ENCODE data around the gene BYSL.

Gene BYSL

GRCh38 chr6:41931792-41932191, 10.5 kb downstream of the BYSL start:
- DNase-seq (ENCODE audit: low read depth): no peak
- TF ChIP-seq CTCF (IDR thresholded peaks at IDR 0.05; ENCODE audit: control insufficient read depth, extremely low read depth, insufficient read depth): no peak
- H3K4me3 ChIP-seq (ENCODE audit: low read depth, low read length): no peak overlapping the region

GRCh38 chr6:41932378-41932777, 11.1 kb downstream of the BYSL start:
- no peak for DNase-seq (ENCODE audit: low read depth)
- no peak for TF ChIP-seq CTCF (IDR thresholded peaks at IDR 0.05; ENCODE audit: control insufficient read depth, extremely low read depth, insufficient read depth)
- H3K4me3 ChIP-seq (ENCODE audit: low read depth, low read length): no peak overlapping the region

GRCh38 chr6:41934278-41935192, 13.2 kb downstream of the BYSL start:
- no peak for DNase-seq (ENCODE audit: low read depth)
- no peak overlapping the region for H3K4me3 ChIP-seq (ENCODE audit: low read depth, low read length)

GRCh38 chr6:41935193-41935574, 13.9 kb downstream of the BYSL start:
- DNase-seq (ENCODE audit: low read depth): no peak
- no peak overlapping the region for H3K4me3 ChIP-seq (ENCODE audit: low read depth, low read length)
- no peak for TF ChIP-seq CTCF (IDR thresholded peaks at IDR 0.05; ENCODE audit: control insufficient read depth, extremely low read depth, insufficient read depth)

More at GRCh38 chr6:41934278-41935192, 13.2 kb downstream of the BYSL start:
- TF ChIP-seq CTCF (IDR thresholded peaks at IDR 0.05; ENCODE audit: control insufficient read depth, extremely low read depth, insufficient read depth): no peak

- no peak overlapping the region for H3K4me3 ChIP-seq (ENCODE audit: low read depth, low read length)
- no peak for DNase-seq (ENCODE audit: low read depth)
- no peak for TF ChIP-seq CTCF (IDR thresholded peaks at IDR 0.05; ENCODE audit: control insufficient read depth, extremely low read depth, insufficient read depth)
Measured at GRCh38 chr6:41935685-41936072, 14.4 kb downstream of the BYSL start.

- H3K4me3 ChIP-seq (ENCODE audit: low read depth, low read length): no peak overlapping the region
- peak; percentile 79 for DNase-seq (ENCODE audit: low read depth)
- peak; percentile 80 for TF ChIP-seq CTCF (IDR thresholded peaks at IDR 0.05; ENCODE audit: control insufficient read depth, extremely low read depth, insufficient read depth)
Measured at GRCh38 chr6:41936073-41936837, 15.0 kb downstream of the BYSL start.
